Activated CD4-positive, alpha-beta T cell treated with anti-CD3 and anti-CD28 coated beads, Interleukin-2, amount 50 U/mL, for 24 hours (primary cell): Measurements from ENCODE around the gene VPS13D.
"Not testable (repeated sequence)": the region's sequence is repeated elsewhere in the genome, so short reads cannot be mapped to it uniquely, and the experiment has no call there.

Experiments used
- DNase-seq, 2 donors: peaks; one replicate each; pipeline ENCODE4 v3.0.0-alpha.2; 2020; ENCODE audit warnings: low read depth in 1 of 2, low spot score in 1 of 2

Gene VPS13D

DNA sequence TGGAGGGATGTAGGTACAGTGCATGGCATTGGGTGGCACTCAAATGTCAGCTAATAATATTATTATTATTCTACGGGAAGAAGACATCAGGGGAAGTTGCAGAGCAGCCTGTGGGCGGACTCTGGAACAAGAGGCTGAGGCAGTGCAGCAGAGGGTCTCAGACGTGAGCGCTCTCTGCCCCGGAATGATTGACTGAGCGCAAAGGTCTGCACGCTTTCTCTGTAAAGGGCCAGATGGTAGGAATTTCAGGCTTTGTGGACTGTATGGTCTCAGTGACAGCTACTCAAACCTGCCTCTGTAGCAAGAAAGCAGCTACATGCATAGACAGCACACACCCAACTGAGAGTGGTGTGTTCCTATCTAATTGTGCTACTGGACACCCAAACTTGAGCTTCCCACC, 29.6 kb upstream of the VPS13D start:
- no peak for DNase-seq

DNA sequence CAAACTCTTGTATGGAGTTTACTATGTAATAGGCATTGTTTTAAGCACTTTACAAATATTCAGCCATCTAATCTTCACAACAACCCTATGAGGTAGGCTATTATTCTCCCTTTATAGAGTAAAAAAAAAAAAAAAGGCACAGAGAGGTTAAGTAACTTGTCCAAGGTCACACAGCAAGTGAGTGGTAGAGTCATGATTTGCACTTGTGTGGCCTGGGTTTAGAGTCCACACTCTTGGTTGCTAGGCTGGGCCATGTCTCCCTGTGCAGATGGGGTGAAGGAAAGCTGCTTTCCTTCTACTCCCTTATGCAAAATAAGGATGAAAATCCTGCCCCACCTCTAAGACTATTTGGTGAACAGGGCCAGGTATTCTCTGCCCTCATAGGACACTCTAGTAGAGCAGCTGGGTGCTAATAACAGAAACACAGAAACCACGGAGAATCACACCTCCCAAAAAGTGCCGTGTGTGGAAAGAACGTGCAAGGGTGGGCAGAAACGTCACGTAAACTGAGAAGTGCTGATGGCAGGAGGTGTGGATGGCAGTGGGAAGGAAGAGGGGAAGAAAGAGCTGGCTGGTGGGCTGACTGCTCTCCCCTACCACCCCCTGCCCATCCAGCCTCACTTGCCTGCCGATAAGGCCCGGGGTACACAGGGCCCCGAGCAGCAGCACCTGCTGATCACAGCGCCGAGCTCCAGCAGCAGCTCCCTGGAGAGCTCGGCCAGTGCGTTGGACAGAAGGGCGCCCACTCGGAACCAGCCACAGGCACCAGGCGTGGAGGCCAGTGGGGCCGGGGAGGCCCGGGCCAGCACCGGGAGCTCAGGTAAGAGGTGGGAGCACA, 28.3 kb upstream of the VPS13D start:
- peak in 1 of 2 donors; percentile 24 for DNase-seq

- DNase-seq: no peak
Observed at GRCh38 chr1:12202190-12202497, 27.7 kb upstream of the VPS13D start.

DNA sequence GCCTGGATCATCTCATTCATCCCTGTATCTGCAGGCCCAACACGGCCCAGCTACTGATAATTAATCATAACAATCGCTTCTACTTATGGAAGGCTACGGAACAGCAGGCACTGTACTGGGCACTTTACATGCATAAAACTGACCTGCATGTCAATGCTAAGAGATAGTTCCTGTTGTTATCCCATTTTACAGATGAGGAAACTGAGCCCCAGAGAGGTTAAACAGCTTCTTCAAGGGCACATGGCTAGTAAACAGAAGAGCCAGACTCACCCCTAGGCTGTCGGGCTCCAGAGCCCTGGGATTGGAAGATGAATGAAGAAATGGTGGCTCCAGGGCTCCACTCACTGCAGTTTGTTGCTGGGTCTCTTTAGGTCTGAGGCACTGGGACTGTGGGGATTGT, 27.3 kb upstream of the VPS13D start:
- no peak for DNase-seq

DNA sequence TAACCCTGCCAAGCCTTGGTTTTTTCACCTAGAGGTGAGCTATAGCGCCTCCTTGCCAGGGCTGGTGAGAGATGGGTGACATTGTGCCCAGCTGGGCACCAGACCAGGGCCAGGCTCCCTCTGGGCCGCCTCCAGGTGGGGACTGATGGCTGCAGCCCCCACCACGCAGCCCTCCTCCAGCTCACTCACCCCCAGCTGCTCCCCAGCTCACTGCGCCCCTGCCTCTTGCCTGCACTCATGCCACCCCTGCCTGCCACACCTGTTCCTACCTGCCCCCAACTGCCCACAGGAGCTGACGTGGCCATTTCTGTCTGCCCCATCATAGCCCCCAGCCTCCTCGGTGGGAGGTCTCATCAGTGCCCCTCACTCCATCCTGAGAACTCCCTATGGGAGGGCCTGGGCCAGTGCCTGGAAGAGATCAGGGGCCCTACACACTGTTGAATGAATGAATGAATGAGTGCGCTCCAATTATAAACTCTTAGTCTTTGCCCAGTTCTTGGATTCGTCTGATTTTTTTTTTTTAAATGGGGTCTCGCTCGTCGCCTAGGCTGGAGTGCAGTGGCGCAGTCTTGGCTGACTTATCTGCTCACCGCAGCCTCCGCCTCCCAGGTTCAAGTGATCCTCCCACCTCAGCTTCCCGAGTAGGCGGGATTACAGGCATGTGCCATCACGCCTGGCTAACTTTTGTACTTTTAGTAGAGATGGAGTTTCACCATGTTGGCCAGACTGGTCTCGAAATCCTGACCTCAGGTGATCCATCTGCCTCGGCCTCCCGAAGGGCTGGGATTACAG, 26.4 kb upstream of the VPS13D start:
- DNase-seq: no peak

- DNase-seq: peak in 1 of 2 donors; percentile 66
Observed at GRCh38 chr1:12204140-12204539, 25.7 kb upstream of the VPS13D start.

GRCh38 chr1:12204754-12205658, 24.8 kb upstream of the VPS13D start:
- no peak for DNase-seq

- no peak for DNase-seq
Observed at GRCh38 chr1:12206238-12206637, 23.6 kb upstream of the VPS13D start.

DNA sequence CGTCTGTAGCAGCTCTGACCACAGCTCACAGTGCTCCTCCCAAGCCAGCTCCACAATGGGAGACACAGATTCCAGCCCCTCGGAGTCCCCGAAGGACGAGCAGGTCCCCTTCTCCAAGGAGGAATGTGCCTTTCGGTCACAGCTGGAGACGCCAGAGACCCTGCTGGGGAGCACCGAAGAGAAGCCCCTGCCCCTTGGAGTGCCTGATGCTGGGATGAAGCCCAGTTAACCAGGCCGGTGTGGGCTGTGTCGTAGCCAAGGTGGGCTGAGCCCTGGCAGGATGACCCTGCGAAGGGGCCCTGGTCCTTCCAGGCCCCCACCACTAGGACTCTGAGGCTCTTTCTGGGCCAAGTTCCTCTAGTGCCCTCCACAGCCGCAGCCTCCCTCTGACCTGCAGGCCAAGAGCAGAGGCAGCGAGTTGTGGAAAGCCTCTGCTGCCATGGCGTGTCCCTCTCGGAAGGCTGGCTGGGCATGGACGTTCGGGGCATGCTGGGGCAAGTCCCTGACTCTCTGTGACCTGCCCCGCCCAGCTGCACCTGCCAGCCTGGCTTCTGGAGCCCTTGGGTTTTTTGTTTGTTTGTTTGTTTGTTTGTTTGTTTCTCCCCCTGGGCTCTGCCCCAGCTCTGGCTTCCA, 22.9 kb upstream of the VPS13D start:
- no peak for DNase-seq

- no peak for DNase-seq
Observed at GRCh38 chr1:12208271-12208670, 21.6 kb upstream of the VPS13D start.

- peak; percentile 82 to 87 for DNase-seq
Observed at GRCh38 chr1:12208764-12209494, 20.9 kb upstream of the VPS13D start.

DNA sequence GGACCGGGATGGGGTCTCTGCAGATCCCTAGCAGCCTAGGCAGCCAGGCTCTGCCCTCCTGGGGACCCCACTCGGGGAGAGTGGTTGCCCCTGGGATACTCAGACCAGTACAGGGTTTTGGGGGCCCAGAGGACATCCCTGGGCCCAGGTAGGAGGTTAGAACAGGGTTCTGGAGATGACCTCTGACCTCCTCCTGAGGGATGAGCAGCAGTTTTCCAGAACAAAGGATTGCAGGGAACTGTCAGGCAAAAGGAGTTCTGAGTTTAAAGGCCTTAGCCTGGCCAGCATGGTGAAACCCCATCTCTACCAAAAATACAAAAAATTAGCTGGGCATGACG, 20.4 kb upstream of the VPS13D start:
- DNase-seq: no peak

GRCh38 chr1:12215118-12215961, 14.5 kb upstream of the VPS13D start:
- DNase-seq: no peak

DNA sequence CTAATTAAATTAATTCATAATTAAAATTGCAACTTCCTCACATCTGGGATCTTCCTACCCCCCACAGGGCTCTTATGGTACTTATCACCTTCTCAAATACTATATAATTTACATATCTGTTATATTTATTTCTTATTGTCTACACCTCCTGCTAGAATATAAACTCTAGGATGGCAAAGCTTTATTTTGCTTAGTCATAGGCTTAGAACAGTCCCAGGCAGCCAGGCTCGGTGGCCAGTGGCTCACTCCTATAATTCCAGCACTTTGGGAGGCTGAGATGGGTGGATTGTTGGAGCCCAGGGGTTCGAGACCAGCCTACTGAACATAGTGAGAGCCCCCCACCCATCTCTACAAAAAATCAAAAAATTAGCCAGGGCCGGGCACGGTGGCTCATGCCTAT, 10.0 kb upstream of the VPS13D start:
- DNase-seq: no peak

- DNase-seq: no peak
Observed at GRCh38 chr1:12220890-12221289, 8.9 kb upstream of the VPS13D start.

- not testable (repeated sequence) for DNase-seq
Observed at GRCh38 chr1:12222700-12223099, 7.1 kb upstream of the VPS13D start.

GRCh38 chr1:12224092-12224491, 5.7 kb upstream of the VPS13D start:
- not testable (repeated sequence) for DNase-seq

- no peak for DNase-seq
Observed at GRCh38 chr1:12228979-12229378, 851 bp upstream of the VPS13D start.

GRCh38 chr1:12229386-12229834, 420 bp upstream of the VPS13D start:
- DNase-seq: no peak
